Measurements from ENCODE around the gene NFE2L1. TPM values are rescaled to one million over a fixed set of nuclear protein-coding genes. Genes with fewer than 3 reads are reported as not detected.

Gene NFE2L1
- total RNA-seq, 2 donors from 2014 or later = 39.4 to 74.2 TPM

GRCh38 chr17:48010193-48010592, 38.0 kb upstream of the NFE2L1 start:
- H3K4me1 ChIP-seq = peaks cover 8% of the 10 kb centered on the region
- ATAC-seq (no peak), DNase-seq (no peak)
- intact Hi-C loops (cut with DNase I) = loop anchor here (10.0 kb wide), 1 partner anchor 175 kb away; the partner anchor contains the start of genes LRRC46 and MRPL10
- no peaks in the 10 kb centered on the region for H3K27me3 ChIP-seq
- no peaks in the 10 kb centered on the region for H3K36me3 ChIP-seq (replicated peaks in 1 of 2; ENCODE audit: insufficient read depth in 1 of 2, low read depth in 2 of 2)
- no peaks in the 10 kb centered on the region for H3K9me3 ChIP-seq
- H3K4me3 ChIP-seq = no peak overlapping the region
- no peak for TF ChIP-seq CTCF (IDR thresholded peaks at IDR 0.05)
- TF ChIP-seq POLR2A (IDR thresholded peaks at IDR 0.05) = no peak
- 80 to 85% methylated on average over 3 of the region's 3 CpGs for WGBS, 2 donors
- no peak overlapping the region for H3K27ac ChIP-seq

GRCh38 chr17:48011405-48012150, 36.6 kb upstream of the NFE2L1 start:
- peak in 3 of 7 experiments; percentile 33 to 44 (median 38) for TF ChIP-seq CTCF (IDR thresholded peaks at IDR 0.05)
- TF ChIP-seq POLR2A (IDR thresholded peaks at IDR 0.05) = no peak
- H3K27ac ChIP-seq = no peak overlapping the region
- H3K4me1 ChIP-seq = peaks cover 8% of the 10 kb centered on the region
- H3K4me3 ChIP-seq = no peak overlapping the region
- H3K9me3 ChIP-seq = no peaks in the 10 kb centered on the region
- ATAC-seq (no peak), DNase-seq (peak in 2 of 4 donors; percentile 29 to 33)
- H3K36me3 ChIP-seq (replicated peaks in 1 of 2; ENCODE audit: insufficient read depth in 1 of 2, low read depth in 2 of 2) = no peaks in the 10 kb centered on the region
- no peaks in the 10 kb centered on the region for H3K27me3 ChIP-seq
- WGBS, 2 donors = 13 to 16% methylated on average over 23 of the region's 23 CpGs
- intact Hi-C loops (cut with DNase I) = loop anchor here (10.0 kb wide), 1 partner anchor 177 kb away; the partner anchor contains the start of genes LRRC46 and MRPL10

GRCh38 chr17:48012151-48012520, 36.0 kb upstream of the NFE2L1 start:
- intact Hi-C loops (cut with DNase I) = loop anchor here (10.0 kb wide), 1 partner anchor 177 kb away; the partner anchor contains the start of genes LRRC46 and MRPL10
- Histone ChIP-seq H3K4me1 (peaks cover 8% of the 10 kb centered on the region), H3K4me3 (no peak overlapping the region), H3K27me3 (no peaks in the 10 kb centered on the region), H3K27ac (no peak overlapping the region), H3K9me3 (no peaks in the 10 kb centered on the region), H3K36me3 (replicated peaks in 1 of 2; ENCODE audit: insufficient read depth in 1 of 2, low read depth in 2 of 2) (no peaks in the 10 kb centered on the region)
- TF ChIP-seq POLR2A (IDR thresholded peaks at IDR 0.05) (no peak), CTCF (IDR thresholded peaks at IDR 0.05) (no peak)
- ATAC-seq (peak; percentile 70), DNase-seq (peak; percentile 36 to 60 (median 47))
- 0 to 1% methylated on average over 10 to 34 of the region's 34 CpGs for WGBS, 2 donors

- Histone ChIP-seq H3K36me3 (replicated peaks in 1 of 2; ENCODE audit: insufficient read depth in 1 of 2, low read depth in 2 of 2) (no peaks in the 10 kb centered on the region), H3K27me3 (no peaks in the 10 kb centered on the region), H3K4me3 (no peak overlapping the region), H3K27ac (no peak overlapping the region), H3K9me3 (no peaks in the 10 kb centered on the region), H3K4me1 (peaks cover 8% of the 10 kb centered on the region)
- no peak for DNase-seq
- intact Hi-C loops (cut with DNase I) = loop anchor here (10.0 kb wide), 1 partner anchor 178 kb away; the partner anchor contains the start of genes LRRC46 and MRPL10
- peak; percentile 8 for ATAC-seq
- 32 to 51% methylated on average over 4 to 5 of the region's 5 CpGs for WGBS, 2 donors
- TF ChIP-seq POLR2A (IDR thresholded peaks at IDR 0.05) = no peak
- no peak for TF ChIP-seq CTCF (IDR thresholded peaks at IDR 0.05)
Observed at GRCh38 chr17:48012654-48013053, 35.5 kb upstream of the NFE2L1 start.
